SK-N-SH (cell line): Measurements from ENCODE around the gene RPS27L. TPM values are rescaled to one million over a fixed set of nuclear protein-coding genes. Genes with fewer than 3 reads are reported as not detected.

Experiments used
- CTCF ChIA-PET: fragments of 300-600, 350-600 bp; formaldehyde crosslinking; extraction: SDS; loops from one replicate; lab custom pipeline; 2021; lab: Yijun Ruan, JAX
- POLR2A ChIA-PET: fragments of 350-600 bp; sonication (Branson Sonifier 250); formaldehyde crosslinking; extraction: SDS; loops from one replicate; lab custom pipeline; 2020; ENCODE audit warnings: antibody characterized with exemption, inconsistent platforms; lab: Yijun Ruan, JAX
- DNase-seq: peaks from one replicate; pipeline ENCODE4 v3.0.0; 2012
- H2AFZ ChIP-seq: fragments of 200-600 bp; sonication (generic); 2 replicates; pipeline ENCODE4 v1.8.1; 2016; ENCODE audit warnings: antibody characterized with exemption, mild to moderate bottlenecking, low read depth
- H3F3A ChIP-seq: fragments of 200-600 bp; sonication (generic); replicated peaks from 2 replicates; pipeline ENCODE3; 2016; ENCODE audit warnings: antibody characterized with exemption, mild to moderate bottlenecking; ENCODE audit not compliant: insufficient read depth
- H3K27ac ChIP-seq, 2 experiments: fragments of 200-500 bp in 1 of 2; fragments of 200-600 bp in 1 of 2; sonication (Bioruptor generic) in 1 of 2; sonication (generic), shearing (Covaris generic) in 1 of 2; 2 replicates each; pipeline versions ENCODE4 v1.5.1 to v1.6.1; 2014 to 2016; ENCODE audit warnings: low read depth in 2 of 2, inconsistent platforms in 1 of 2, low read length in 1 of 2, mild to moderate bottlenecking in 1 of 2, mixed read lengths in 1 of 2
- H3K27me3 ChIP-seq: fragments of 200-600 bp; sonication (generic), shearing (Covaris generic); 2 replicates; pipeline ENCODE4 v1.6.1; 2016; ENCODE audit warnings: mixed run types; ENCODE audit not compliant: insufficient read depth
- H3K36me3 ChIP-seq, 2 experiments: fragments of 200-500 bp in 1 of 2; fragments of 200-600 bp in 1 of 2; sonication (Bioruptor generic) in 1 of 2; sonication (generic) in 1 of 2; replicated peaks in 1 of 2; 2 replicates each; pipeline versions ENCODE3 to v1.5.1; 2014 to 2016; ENCODE audit warnings: low read length in 1 of 2, mild to moderate bottlenecking in 1 of 2; ENCODE audit not compliant: insufficient read depth in 2 of 2, control insufficient read depth in 1 of 2
- H3K4me1 ChIP-seq, 2 experiments: fragments of 200-500 bp in 1 of 2; fragments of 200-600 bp in 1 of 2; sonication (Bioruptor generic) in 1 of 2; sonication (generic), shearing (Covaris generic) in 1 of 2; 2 replicates each; pipeline versions ENCODE4 v1.5.1 to v1.6.1; 2014 to 2016; ENCODE audit warnings: low read depth in 1 of 2, low read length in 1 of 2, mixed run types in 1 of 2; ENCODE audit not compliant: insufficient read depth in 2 of 2, control insufficient read depth in 1 of 2
- H3K4me2 ChIP-seq: fragments of 200-600 bp; sonication (generic), shearing (Covaris generic); 2 replicates; pipeline ENCODE4 v1.6.1; 2017; ENCODE audit warnings: mixed run types
- H3K4me3 ChIP-seq, 2 experiments: fragments of 200-500 bp in 1 of 2; fragments of 200-600 bp in 1 of 2; sonication (Bioruptor generic) in 1 of 2; sonication (generic), shearing (Covaris generic) in 1 of 2; 2 replicates each; pipeline versions ENCODE4 v1.5.1 to v1.8.1; 2014 to 2016; ENCODE audit warnings: low read depth in 2 of 2, inconsistent platforms in 1 of 2, low read length in 1 of 2, mild to moderate bottlenecking in 1 of 2, mixed read lengths in 1 of 2, moderate library complexity in 1 of 2
- H3K79me2 ChIP-seq: fragments of 200-600 bp; sonication (generic); 2 replicates; pipeline ENCODE4 v1.8.1; 2017; ENCODE audit warnings: mild to moderate bottlenecking; ENCODE audit not compliant: insufficient read depth
- H3K9ac ChIP-seq: fragments of 200-600 bp; sonication (generic); 2 replicates; pipeline ENCODE4 v1.6.1; 2017; ENCODE audit warnings: mixed run types
- H3K9me2 ChIP-seq: fragments of 200-600 bp; sonication (generic); 2 replicates; pipeline ENCODE4 v1.6.1; 2017; ENCODE audit warnings: mixed run types
- H3K9me3 ChIP-seq: fragments of 200-600 bp; sonication (generic); 2 replicates; pipeline ENCODE4 v1.6.1; 2017; ENCODE audit warnings: mixed run types, mild to moderate bottlenecking, moderate library complexity
- H4K20me1 ChIP-seq: fragments of 200-600 bp; sonication (generic); 2 replicates; pipeline ENCODE4 v1.6.1; 2017; ENCODE audit warnings: mild to moderate bottlenecking, mixed run types; ENCODE audit not compliant: insufficient read depth
- ELF1 ChIP-seq: IDR thresholded peaks from 2 replicates; pipeline ENCODE4 v1.4.0; 2012
- EP300 ChIP-seq, 2 experiments: IDR thresholded peaks; 2 replicates each; pipeline versions ENCODE4 v1.4.0 to v1.6.1; 2012; ENCODE audit warnings: borderline replicate concordance in 1 of 2, low read depth in 1 of 2, low read length in 1 of 2
- EZH2phosphoT487 ChIP-seq: fragments of 200-600 bp; sonication (generic); IDR thresholded peaks from 2 replicates; pipeline ENCODE4 v1.6.1; 2017; ENCODE audit warnings: low read depth, mixed run types, mild to moderate bottlenecking, antibody characterized with exemption, moderate library complexity, borderline replicate concordance
- FOSL2 ChIP-seq: IDR thresholded peaks from 2 replicates; pipeline ENCODE4 v1.4.0; 2012; ENCODE audit warnings: low read depth, mild to moderate bottlenecking, moderate library complexity, borderline replicate concordance
- FOXJ3 ChIP-seq: sonication (generic); formaldehyde crosslinking; IDR thresholded peaks from 2 replicates; pipeline ENCODE4 v1.5.1; 2020; ENCODE audit warnings: mild to moderate bottlenecking, missing genetic modification reagents
- GABPA ChIP-seq: IDR thresholded peaks from 2 replicates; pipeline ENCODE4 v1.4.0; 2012; ENCODE audit warnings: low read depth, mild to moderate bottlenecking
- GATA2 ChIP-seq: sonication (generic); formaldehyde crosslinking; IDR thresholded peaks from 2 replicates; pipeline ENCODE4 v1.5.0; 2020; ENCODE audit warnings: mild to moderate bottlenecking, missing genetic modification reagents
- MEF2A ChIP-seq: IDR thresholded peaks from 2 replicates; pipeline ENCODE4 v1.4.0; 2012; ENCODE audit warnings: low read depth, borderline replicate concordance
- NFIC ChIP-seq: IDR thresholded peaks from 2 replicates; pipeline ENCODE4 v1.4.0; 2012; ENCODE audit warnings: borderline replicate concordance
- NRF1 ChIP-seq: IDR thresholded peaks from 2 replicates; pipeline ENCODE4 v1.6.1; 2012; ENCODE audit warnings: low read depth, mild to moderate bottlenecking, low read length
- RAD21 ChIP-seq: IDR thresholded peaks from 2 replicates; pipeline ENCODE4 v1.6.1; 2012; ENCODE audit warnings: mild to moderate bottlenecking, low read length
- RCOR1 ChIP-seq: fragments of 150-350 bp; IDR thresholded peaks from 2 replicates; pipeline ENCODE4 v1.6.1; 2017; ENCODE audit warnings: antibody characterized with exemption, low read length
- RFX5 ChIP-seq: IDR thresholded peaks from 2 replicates; pipeline ENCODE4 v1.6.1; 2012; ENCODE audit warnings: mild to moderate bottlenecking, improper control_type of control experiment, low read length
- SMC3 ChIP-seq: IDR thresholded peaks from 2 replicates; pipeline ENCODE4 v1.6.1; 2012; ENCODE audit warnings: low read depth, low read length, improper control_type of control experiment
- TAF1 ChIP-seq: IDR thresholded peaks from 2 replicates; pipeline ENCODE4 v1.6.1; 2012; ENCODE audit warnings: low read depth, mild to moderate bottlenecking, low read length, moderate library complexity, borderline replicate concordance
- TCF12 ChIP-seq: IDR thresholded peaks from 2 replicates; pipeline ENCODE4 v1.4.0; 2012
- TEAD4 ChIP-seq: IDR thresholded peaks from 2 replicates; pipeline ENCODE4 v1.4.0; 2012; ENCODE audit warnings: mild to moderate bottlenecking, borderline replicate concordance; ENCODE audit not compliant: insufficient read depth
- YY1 ChIP-seq: IDR thresholded peaks from 2 replicates; pipeline ENCODE4 v1.4.0; 2012; ENCODE audit warnings: low read depth, mild to moderate bottlenecking
- WGBS: methylation state at CpG from one replicate; pipeline ENCODE4 v1.1.6; 2017; ENCODE audit warnings: low lambda C conversion rate; 5-methylcytosine and 5-hydroxymethylcytosine counted together
- polyA plus RNA-seq, 3 experiments: library from polyadenylated mRNA; depleted of rRNA; stranded (reverse); fragments of >200 nt; gene quantifications; 2 replicates each; pipeline ENCODE4 v1.2.3, GENCODE V29; 2012
- TF ChIP-seq, protein P1 (sequence below): fragments of 200-600 bp; sonication (generic); IDR thresholded peaks from 2 replicates; pipeline ENCODE4 v1.6.1; 2017; ENCODE audit warnings: antibody characterized with exemption, mild to moderate bottlenecking, moderate library complexity
- TF ChIP-seq, protein P2 (sequence below): IDR thresholded peaks from 2 replicates; pipeline ENCODE4 v1.4.0; 2012; ENCODE audit warnings: low read depth
- TF ChIP-seq, protein P3 (sequence below): IDR thresholded peaks from 2 replicates; pipeline ENCODE4 v1.4.0; 2012; ENCODE audit warnings: low read depth, borderline replicate concordance
- TF ChIP-seq, protein P4 (sequence below): IDR thresholded peaks from 2 replicates; pipeline ENCODE4; 2012
- TF ChIP-seq, protein P5 (sequence below): IDR thresholded peaks from 2 replicates; pipeline ENCODE4 v1.6.1; 2012; ENCODE audit warnings: mild to moderate bottlenecking, low read depth, low read length, moderate library complexity
- TF ChIP-seq, protein P6 (sequence below): fragments of 150-350 bp; IDR thresholded peaks from 2 replicates; pipeline ENCODE4 v1.6.1; 2017; ENCODE audit warnings: antibody characterized with exemption, low read length, low read depth, borderline replicate concordance

RPS27L gene
- polyA plus RNA-seq (2012; rRNA removed): 319 and 321 TPM in 2 replicates
- 411 and 679 TPM in 2 replicates for polyA plus RNA-seq (2012; cell fraction: cytosol; rRNA removed)
- 82.3 and 147 TPM in 2 replicates for polyA plus RNA-seq (2012; cell fraction: nucleus; rRNA removed)

DNA sequence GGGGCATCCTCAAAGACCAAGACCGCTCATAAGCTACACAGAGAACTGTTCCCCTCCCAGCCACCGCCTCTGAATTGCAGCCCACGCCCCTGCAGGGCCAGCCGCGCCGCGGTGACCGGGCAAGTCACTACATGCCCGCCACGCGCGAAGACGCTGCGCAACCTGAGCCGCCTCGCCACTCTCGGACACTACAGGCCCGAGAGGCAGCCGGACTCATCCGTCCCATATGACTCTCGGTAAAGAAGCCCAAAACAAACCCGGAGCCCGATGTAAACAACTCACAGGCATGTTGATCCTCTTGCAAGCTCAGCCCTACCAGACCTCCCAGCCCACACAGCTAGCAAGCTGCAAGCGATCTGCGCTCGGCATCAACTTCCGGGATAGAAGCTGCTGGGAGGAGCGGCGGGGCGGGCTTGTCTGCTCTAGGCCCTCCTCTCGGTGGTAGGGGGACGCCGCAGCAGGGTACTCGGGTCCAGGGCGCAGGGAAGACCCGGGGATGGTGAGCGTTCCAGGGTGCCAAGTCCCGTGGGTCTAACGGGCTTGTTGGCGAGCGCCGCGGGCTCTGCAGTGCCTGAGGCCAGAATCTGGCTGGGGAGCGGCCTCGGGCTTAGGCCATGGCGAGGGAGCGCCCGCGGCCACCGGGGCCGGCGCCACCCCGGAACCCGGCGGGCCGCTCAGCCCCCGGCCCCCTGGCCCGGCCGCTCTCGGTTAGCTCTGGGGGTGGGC, at the start of gene RPS27L:
RPS27L (minus strand) TSS at position 360 of the 726 bp plus-strand sequence; CDS start at position 288, 72 bp downstream.
- no peaks in the 10 kb centered on the region for H3K9me2 ChIP-seq
- peaks cover 43% of the 10 kb centered on the region for H3F3A ChIP-seq
- peak within 1 kb of the TSS; percentile 74 for H3K4me2 ChIP-seq
- peak within 1 kb of the TSS; percentile 75 to 76 for H3K4me3 ChIP-seq
- no peaks in the 10 kb centered on the region for H3K27me3 ChIP-seq
- H3K9ac ChIP-seq: peak within 1 kb of the TSS; percentile 96
- H4K20me1 ChIP-seq: peaks cover 23% of the 10 kb centered on the region; the same call in 1 of the 2 replicates
- peak within 1 kb of the TSS; percentile 82 for H2AFZ ChIP-seq
- H3K36me3 ChIP-seq: peaks cover 21 to 35% of the 10 kb centered on the region in 2 experiments
- peaks cover 3 to 8% of the 10 kb centered on the region in 2 experiments; a peak in 1 of 4 replicates for H3K4me1 ChIP-seq
- WGBS: 0% methylated on average over 2 of the region's 60 CpGs
- peaks cover 58% of the 10 kb centered on the region for H3K79me2 ChIP-seq
- no peaks in the 10 kb centered on the region for H3K9me3 ChIP-seq
- DNase-seq: peak; percentile 95
- ChIA-PET POLR2A (interaction anchor here (0.6 to 1.9 kb wide), 10 partner anchors 10 to 1230 kb away, joined by 3 to 9 read pairs (median 3); partner anchors contain the start of genes APH1B, CA12, LACTB and TRIP4), CTCF (interaction anchor here (1.0 to 1.3 kb wide), 5 partner anchors 13 to 109 kb away, joined by 3 to 4 read pairs (median 3); no protein-coding TSS in a partner anchor)
- H3K27ac ChIP-seq: peak within 1 kb of the TSS; percentile 97 to 99
- TF ChIP-seq GATA2 (CRISPR knock-in tag) (no peak), NFIC (no peak), TEAD4 (no peak), ELF1 (peak; percentile 96), YY1 (peak; percentile 25; the same call in 1 of the 2 replicates), RFX5 (peak; percentile 16; the same call in 1 of the 2 replicates), TAF1 (peak; percentile 98), GABPA (peak; percentile 66), TCF12 (peak; percentile 30; the same call in 1 of the 2 replicates), FOXJ3 (CRISPR knock-in tag) (peak; percentile 60; the same call in 1 of the 2 replicates), MEF2A (no peak), RAD21 (no peak), RCOR1 (no peak), FOSL2 (no peak), EP300 (IDR thresholded peaks at IDR 0.05; ENCODE audit: borderline replicate concordance in 1 of 2, low read depth in 1 of 2, low read length in 1 of 2) (peak; percentile 15 to 20; a peak in 1 of 4 replicates), NRF1 (peak; percentile 26; the same call in 1 of the 2 replicates), EZH2phosphoT487 (no peak), SMC3 (no peak; the same call in none of the 2 replicates)
- TF ChIP-seq, protein P1, sequence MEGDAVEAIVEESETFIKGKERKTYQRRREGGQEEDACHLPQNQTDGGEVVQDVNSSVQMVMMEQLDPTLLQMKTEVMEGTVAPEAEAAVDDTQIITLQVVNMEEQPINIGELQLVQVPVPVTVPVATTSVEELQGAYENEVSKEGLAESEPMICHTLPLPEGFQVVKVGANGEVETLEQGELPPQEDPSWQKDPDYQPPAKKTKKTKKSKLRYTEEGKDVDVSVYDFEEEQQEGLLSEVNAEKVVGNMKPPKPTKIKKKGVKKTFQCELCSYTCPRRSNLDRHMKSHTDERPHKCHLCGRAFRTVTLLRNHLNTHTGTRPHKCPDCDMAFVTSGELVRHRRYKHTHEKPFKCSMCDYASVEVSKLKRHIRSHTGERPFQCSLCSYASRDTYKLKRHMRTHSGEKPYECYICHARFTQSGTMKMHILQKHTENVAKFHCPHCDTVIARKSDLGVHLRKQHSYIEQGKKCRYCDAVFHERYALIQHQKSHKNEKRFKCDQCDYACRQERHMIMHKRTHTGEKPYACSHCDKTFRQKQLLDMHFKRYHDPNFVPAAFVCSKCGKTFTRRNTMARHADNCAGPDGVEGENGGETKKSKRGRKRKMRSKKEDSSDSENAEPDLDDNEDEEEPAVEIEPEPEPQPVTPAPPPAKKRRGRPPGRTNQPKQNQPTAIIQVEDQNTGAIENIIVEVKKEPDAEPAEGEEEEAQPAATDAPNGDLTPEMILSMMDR: no peak
- TF ChIP-seq, protein P2, sequence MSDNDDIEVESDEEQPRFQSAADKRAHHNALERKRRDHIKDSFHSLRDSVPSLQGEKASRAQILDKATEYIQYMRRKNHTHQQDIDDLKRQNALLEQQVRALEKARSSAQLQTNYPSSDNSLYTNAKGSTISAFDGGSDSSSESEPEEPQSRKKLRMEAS: peak; percentile 94
- TF ChIP-seq, protein P3, sequence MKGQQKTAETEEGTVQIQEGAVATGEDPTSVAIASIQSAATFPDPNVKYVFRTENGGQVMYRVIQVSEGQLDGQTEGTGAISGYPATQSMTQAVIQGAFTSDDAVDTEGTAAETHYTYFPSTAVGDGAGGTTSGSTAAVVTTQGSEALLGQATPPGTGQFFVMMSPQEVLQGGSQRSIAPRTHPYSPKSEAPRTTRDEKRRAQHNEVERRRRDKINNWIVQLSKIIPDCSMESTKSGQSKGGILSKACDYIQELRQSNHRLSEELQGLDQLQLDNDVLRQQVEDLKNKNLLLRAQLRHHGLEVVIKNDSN: no peak
- TF ChIP-seq, protein P4, sequence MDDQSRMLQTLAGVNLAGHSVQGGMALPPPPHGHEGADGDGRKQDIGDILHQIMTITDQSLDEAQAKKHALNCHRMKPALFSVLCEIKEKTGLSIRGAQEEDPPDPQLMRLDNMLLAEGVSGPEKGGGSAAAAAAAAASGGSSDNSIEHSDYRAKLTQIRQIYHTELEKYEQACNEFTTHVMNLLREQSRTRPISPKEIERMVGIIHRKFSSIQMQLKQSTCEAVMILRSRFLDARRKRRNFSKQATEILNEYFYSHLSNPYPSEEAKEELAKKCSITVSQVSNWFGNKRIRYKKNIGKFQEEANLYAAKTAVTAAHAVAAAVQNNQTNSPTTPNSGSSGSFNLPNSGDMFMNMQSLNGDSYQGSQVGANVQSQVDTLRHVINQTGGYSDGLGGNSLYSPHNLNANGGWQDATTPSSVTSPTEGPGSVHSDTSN: no peak
- TF ChIP-seq, protein P5, sequence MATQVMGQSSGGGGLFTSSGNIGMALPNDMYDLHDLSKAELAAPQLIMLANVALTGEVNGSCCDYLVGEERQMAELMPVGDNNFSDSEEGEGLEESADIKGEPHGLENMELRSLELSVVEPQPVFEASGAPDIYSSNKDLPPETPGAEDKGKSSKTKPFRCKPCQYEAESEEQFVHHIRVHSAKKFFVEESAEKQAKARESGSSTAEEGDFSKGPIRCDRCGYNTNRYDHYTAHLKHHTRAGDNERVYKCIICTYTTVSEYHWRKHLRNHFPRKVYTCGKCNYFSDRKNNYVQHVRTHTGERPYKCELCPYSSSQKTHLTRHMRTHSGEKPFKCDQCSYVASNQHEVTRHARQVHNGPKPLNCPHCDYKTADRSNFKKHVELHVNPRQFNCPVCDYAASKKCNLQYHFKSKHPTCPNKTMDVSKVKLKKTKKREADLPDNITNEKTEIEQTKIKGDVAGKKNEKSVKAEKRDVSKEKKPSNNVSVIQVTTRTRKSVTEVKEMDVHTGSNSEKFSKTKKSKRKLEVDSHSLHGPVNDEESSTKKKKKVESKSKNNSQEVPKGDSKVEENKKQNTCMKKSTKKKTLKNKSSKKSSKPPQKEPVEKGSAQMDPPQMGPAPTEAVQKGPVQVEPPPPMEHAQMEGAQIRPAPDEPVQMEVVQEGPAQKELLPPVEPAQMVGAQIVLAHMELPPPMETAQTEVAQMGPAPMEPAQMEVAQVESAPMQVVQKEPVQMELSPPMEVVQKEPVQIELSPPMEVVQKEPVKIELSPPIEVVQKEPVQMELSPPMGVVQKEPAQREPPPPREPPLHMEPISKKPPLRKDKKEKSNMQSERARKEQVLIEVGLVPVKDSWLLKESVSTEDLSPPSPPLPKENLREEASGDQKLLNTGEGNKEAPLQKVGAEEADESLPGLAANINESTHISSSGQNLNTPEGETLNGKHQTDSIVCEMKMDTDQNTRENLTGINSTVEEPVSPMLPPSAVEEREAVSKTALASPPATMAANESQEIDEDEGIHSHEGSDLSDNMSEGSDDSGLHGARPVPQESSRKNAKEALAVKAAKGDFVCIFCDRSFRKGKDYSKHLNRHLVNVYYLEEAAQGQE: 0 out of 2 replicates have a peak, but pooled peaks have one; percentile 54
- TF ChIP-seq, protein P6, sequence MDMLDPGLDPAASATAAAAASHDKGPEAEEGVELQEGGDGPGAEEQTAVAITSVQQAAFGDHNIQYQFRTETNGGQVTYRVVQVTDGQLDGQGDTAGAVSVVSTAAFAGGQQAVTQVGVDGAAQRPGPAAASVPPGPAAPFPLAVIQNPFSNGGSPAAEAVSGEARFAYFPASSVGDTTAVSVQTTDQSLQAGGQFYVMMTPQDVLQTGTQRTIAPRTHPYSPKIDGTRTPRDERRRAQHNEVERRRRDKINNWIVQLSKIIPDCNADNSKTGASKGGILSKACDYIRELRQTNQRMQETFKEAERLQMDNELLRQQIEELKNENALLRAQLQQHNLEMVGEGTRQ: no peak
